GM08714 (cell line): ENCODE data around the gene SLC6A18.

Experiments
- H3K4me3 ChIP-seq: fragments of 200-500 bp; sonication (Bioruptor generic); 2 replicates; pipeline ENCODE4 v1.5.1; 2014; ENCODE audit warnings: mild to moderate bottlenecking, low read length, inconsistent platforms
- ZNF274 ChIP-seq: IDR thresholded peaks from 2 replicates; pipeline ENCODE4 v1.6.1; 2012; ENCODE audit warnings: mild to moderate bottlenecking, low read depth, low read length

The SLC6A18 gene

GRCh38 chr5:1213508-1214162, 11.5 kb upstream of the SLC6A18 start:
- no peak overlapping the region for H3K4me3 ChIP-seq
- TF ChIP-seq ZNF274 = no peak

- TF ChIP-seq ZNF274 = no peak
- no peak overlapping the region for H3K4me3 ChIP-seq
Measured at GRCh38 chr5:1214163-1214935, 10.8 kb upstream of the SLC6A18 start.

GRCh38 chr5:1214936-1215220, 10.3 kb upstream of the SLC6A18 start:
- H3K4me3 ChIP-seq = no peak overlapping the region
- no peak for TF ChIP-seq ZNF274

GRCh38 chr5:1215320-1216096, 9.7 kb upstream of the SLC6A18 start:
- no peak for TF ChIP-seq ZNF274

GRCh38 chr5:1216211-1216917, 8.8 kb upstream of the SLC6A18 start:
- no peak overlapping the region for H3K4me3 ChIP-seq
- TF ChIP-seq ZNF274 = no peak

More at GRCh38 chr5:1215320-1216096, 9.7 kb upstream of the SLC6A18 start:
- H3K4me3 ChIP-seq = no peak overlapping the region

- H3K4me3 ChIP-seq = no peak overlapping the region
Measured at GRCh38 chr5:1216918-1217295, 8.3 kb upstream of the SLC6A18 start.

GRCh38 chr5:1217596-1218206, 7.5 kb upstream of the SLC6A18 start:
- H3K4me3 ChIP-seq = no peak overlapping the region
- no peak for TF ChIP-seq ZNF274

More at GRCh38 chr5:1216918-1217295, 8.3 kb upstream of the SLC6A18 start:
- TF ChIP-seq ZNF274 = no peak

- TF ChIP-seq ZNF274 = no peak
- H3K4me3 ChIP-seq = no peak overlapping the region
Measured at GRCh38 chr5:1218351-1219080, 6.7 kb upstream of the SLC6A18 start.

- no peak for TF ChIP-seq ZNF274
- no peak overlapping the region for H3K4me3 ChIP-seq
Measured at GRCh38 chr5:1219098-1219767, 5.9 kb upstream of the SLC6A18 start.

GRCh38 chr5:1219768-1220100, 5.4 kb upstream of the SLC6A18 start:
- H3K4me3 ChIP-seq = no peak overlapping the region
- TF ChIP-seq ZNF274 = no peak

- no peak for TF ChIP-seq ZNF274
- H3K4me3 ChIP-seq = no peak overlapping the region
Measured at GRCh38 chr5:1220351-1220750, 4.8 kb upstream of the SLC6A18 start.

- TF ChIP-seq ZNF274 = no peak
- no peak overlapping the region for H3K4me3 ChIP-seq
Measured at GRCh38 chr5:1220831-1221230, 4.3 kb upstream of the SLC6A18 start.

GRCh38 chr5:1221721-1222120, 3.5 kb upstream of the SLC6A18 start:
- H3K4me3 ChIP-seq = no peak overlapping the region
- no peak for TF ChIP-seq ZNF274
